Measurements from ENCODE around the gene CD34.

Gene CD34

GRCh38 chr1:207839083-207839413, 71.9 kb downstream of the CD34 start (continued):
- TF ChIP-seq TCF4 (CRISPR knock-in tag; IDR thresholded peaks at IDR 0.05; ENCODE audit: borderline replicate concordance), result no peak

GRCh38 chr1:207838156-207839082, 72.5 kb downstream of the CD34 start:
- ATAC-seq, result no peak

DNA sequence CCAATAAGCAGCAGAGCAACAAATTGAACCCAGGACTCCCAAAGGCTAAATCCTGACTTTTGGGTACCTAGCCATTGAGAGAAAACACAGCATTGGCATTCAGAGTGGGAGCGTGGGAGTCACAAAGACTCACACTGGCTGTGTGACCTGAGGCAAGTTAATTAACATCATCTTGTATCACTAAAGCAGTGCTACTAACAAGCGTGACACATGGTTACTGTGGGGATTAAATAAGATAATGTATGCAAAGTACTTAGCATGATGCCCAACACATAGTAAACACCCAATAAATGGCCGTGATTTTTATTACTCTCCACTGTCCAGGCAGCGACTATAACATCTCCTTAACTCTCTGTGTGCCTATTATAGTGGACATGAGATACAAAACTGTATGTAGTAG, 73.3 kb downstream of the CD34 start:
- TF ChIP-seq ZNF70 (CRISPR knock-in tag; IDR thresholded peaks at IDR 0.05), result no peak
- TF ChIP-seq CSRNP3 (CRISPR knock-in tag; IDR thresholded peaks at IDR 0.05), result no peak
- no peak for TF ChIP-seq PPARA (CRISPR knock-in tag; IDR thresholded peaks at IDR 0.05; ENCODE audit: borderline replicate concordance)
- TF ChIP-seq, protein P1, sequence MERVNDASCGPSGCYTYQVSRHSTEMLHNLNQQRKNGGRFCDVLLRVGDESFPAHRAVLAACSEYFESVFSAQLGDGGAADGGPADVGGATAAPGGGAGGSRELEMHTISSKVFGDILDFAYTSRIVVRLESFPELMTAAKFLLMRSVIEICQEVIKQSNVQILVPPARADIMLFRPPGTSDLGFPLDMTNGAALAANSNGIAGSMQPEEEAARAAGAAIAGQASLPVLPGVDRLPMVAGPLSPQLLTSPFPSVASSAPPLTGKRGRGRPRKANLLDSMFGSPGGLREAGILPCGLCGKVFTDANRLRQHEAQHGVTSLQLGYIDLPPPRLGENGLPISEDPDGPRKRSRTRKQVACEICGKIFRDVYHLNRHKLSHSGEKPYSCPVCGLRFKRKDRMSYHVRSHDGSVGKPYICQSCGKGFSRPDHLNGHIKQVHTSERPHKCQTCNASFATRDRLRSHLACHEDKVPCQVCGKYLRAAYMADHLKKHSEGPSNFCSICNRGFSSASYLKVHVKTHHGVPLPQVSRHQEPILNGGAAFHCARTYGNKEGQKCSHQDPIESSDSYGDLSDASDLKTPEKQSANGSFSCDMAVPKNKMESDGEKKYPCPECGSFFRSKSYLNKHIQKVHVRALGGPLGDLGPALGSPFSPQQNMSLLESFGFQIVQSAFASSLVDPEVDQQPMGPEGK (CRISPR knock-in tag; IDR thresholded peaks at IDR 0.05; ENCODE audit: borderline replicate concordance), result no peak
- no peak for TF ChIP-seq ZC3H10 (CRISPR knock-in tag; IDR thresholded peaks at IDR 0.05)
- TF ChIP-seq BACH2 (CRISPR knock-in tag; IDR thresholded peaks at IDR 0.05; ENCODE audit: borderline replicate concordance), result no peak
- no peak for TF ChIP-seq CREB5 (CRISPR knock-in tag; IDR thresholded peaks at IDR 0.05; ENCODE audit: low read depth)
- no peak for TF ChIP-seq GLIS3 (CRISPR knock-in tag; IDR thresholded peaks at IDR 0.05)
- no peak for TF ChIP-seq ARNTL (CRISPR knock-in tag; IDR thresholded peaks at IDR 0.05; ENCODE audit: borderline replicate concordance, low read depth)
- TF ChIP-seq ESRRG (CRISPR knock-in tag; IDR thresholded peaks at IDR 0.05), result no peak
- no peak for TF ChIP-seq TCF4 (CRISPR knock-in tag; IDR thresholded peaks at IDR 0.05; ENCODE audit: borderline replicate concordance)
- no peak for TF ChIP-seq ZFP30 (CRISPR knock-in tag; IDR thresholded peaks at IDR 0.05)
- no peak for ATAC-seq

More at GRCh38 chr1:207838156-207839082, 72.5 kb downstream of the CD34 start:
- TF ChIP-seq OSR1 (CRISPR knock-in tag; IDR thresholded peaks at IDR 0.05) (no peak), CREB5 (CRISPR knock-in tag; IDR thresholded peaks at IDR 0.05; ENCODE audit: low read depth) (no peak), ISL1 (CRISPR knock-in tag; IDR thresholded peaks at IDR 0.05) (no peak), RARB (CRISPR knock-in tag; IDR thresholded peaks at IDR 0.05) (no peak), BACH2 (CRISPR knock-in tag; IDR thresholded peaks at IDR 0.05; ENCODE audit: borderline replicate concordance) (no peak), ZNF565 (CRISPR knock-in tag; conservative IDR thresholded peaks at IDR 0.05; ENCODE audit: low read depth) (no peak), ZNF70 (CRISPR knock-in tag; IDR thresholded peaks at IDR 0.05) (no peak), SNAI2 (CRISPR knock-in tag; IDR thresholded peaks at IDR 0.05) (no peak), TOX (CRISPR knock-in tag; IDR thresholded peaks at IDR 0.05; ENCODE audit: borderline replicate concordance) (no peak), ZNF8 (CRISPR knock-in tag; IDR thresholded peaks at IDR 0.05) (no peak), CSDC2 (CRISPR knock-in tag; IDR thresholded peaks at IDR 0.05) (no peak), ZFP3 (CRISPR knock-in tag; IDR thresholded peaks at IDR 0.05) (no peak), GLIS3 (CRISPR knock-in tag; IDR thresholded peaks at IDR 0.05) (no peak)
- TF ChIP-seq, protein P1 (CRISPR knock-in tag; IDR thresholded peaks at IDR 0.05; ENCODE audit: borderline replicate concordance), result no peak

Data from SK-N-SH treated with all-trans-retinoic acid at 6 μM for 48 hours (cell line).